ENCODE data around the gene DIAPH3.

DIAPH3 gene

GRCh38 chr13:59706101-59706976 lies 457.4 kb downstream of the DIAPH3 start:
- DNase-seq, result no peak

- DNase-seq, result no peak
Measured at GRCh38 chr13:59702269-59702668, 461.5 kb downstream of the DIAPH3 start.

GRCh38 chr13:59701261-59701660 lies 462.5 kb downstream of the DIAPH3 start:
- no peak for DNase-seq

- DNase-seq, result no peak
Measured at GRCh38 chr13:59700281-59700680, 463.4 kb downstream of the DIAPH3 start.

GRCh38 chr13:59696271-59696670 lies 467.5 kb downstream of the DIAPH3 start:
- DNase-seq, result no peak

- DNase-seq, result no peak
Measured at GRCh38 chr13:59691501-59692066, 472.1 kb downstream of the DIAPH3 start.

GRCh38 chr13:59690857-59691500 lies 472.7 kb downstream of the DIAPH3 start:
- DNase-seq, result no peak

GRCh38 chr13:59689057-59689456 lies 474.7 kb downstream of the DIAPH3 start:
- no peak for DNase-seq

- no peak for DNase-seq
Measured at GRCh38 chr13:59686798-59687394, 476.8 kb downstream of the DIAPH3 start.

- no peak for DNase-seq
Measured at GRCh38 chr13:59684105-59684504, 479.6 kb downstream of the DIAPH3 start.

- no peak for DNase-seq
Measured at GRCh38 chr13:59681636-59682311, 482.0 kb downstream of the DIAPH3 start.

- DNase-seq, result no peak
Measured at GRCh38 chr13:59680429-59681024, 483.2 kb downstream of the DIAPH3 start.

- DNase-seq, result no peak
Measured at GRCh38 chr13:59679254-59679653, 484.5 kb downstream of the DIAPH3 start.

- DNase-seq, result no peak
Measured at GRCh38 chr13:59677966-59678814, 485.5 kb downstream of the DIAPH3 start.

GRCh38 chr13:59677430-59677829 lies 486.3 kb downstream of the DIAPH3 start:
- DNase-seq, result no peak

GRCh38 chr13:59674616-59675015 lies 489.1 kb downstream of the DIAPH3 start:
- DNase-seq, result no peak

- no peak for DNase-seq
Measured at GRCh38 chr13:59673286-59673685, 490.4 kb downstream of the DIAPH3 start.

GRCh38 chr13:59672445-59672844 lies 491.3 kb downstream of the DIAPH3 start:
- no peak for DNase-seq

GRCh38 chr13:59671881-59672280 lies 491.8 kb downstream of the DIAPH3 start:
- DNase-seq, result no peak

GRCh38 chr13:59666504-59666903 lies 497.2 kb downstream of the DIAPH3 start:
- DNase-seq, result no peak

- no peak for DNase-seq
Measured at GRCh38 chr13:59665732-59666131, 498.0 kb downstream of the DIAPH3 start.

GRCh38 chr13:59665184-59665583 lies 498.5 kb downstream of the DIAPH3 start:
- no peak for DNase-seq

Measured in activated CD4-positive, alpha-beta T cell treated with anti-CD3 and anti-CD28 coated beads, Interleukin-2, amount 50 U/mL, for 48 hours (primary cell).